Keratinocyte (primary cell): ENCODE data around the gene ZBED4.

Source experiments
- CTCF ChIP-seq, 3 experiments: IDR thresholded peaks in 1 of 3; conservative IDR thresholded peaks in 1 of 3; optimal IDR thresholded peaks in 1 of 3; 2 replicates in 2 of 3; 3 replicates in 1 of 3; pipeline versions ENCODE3 to v1.5.1; 2011; ENCODE audit warnings: low read length in 3 of 3, mild to moderate bottlenecking in 3 of 3, moderate library complexity in 2 of 3, control low read depth in 1 of 3, inconsistent platforms in 1 of 3; ENCODE audit not compliant: insufficient read depth in 2 of 3; ENCODE audit errors: extremely low read depth in 1 of 3
- EZH2 ChIP-seq: IDR thresholded peaks from one replicate; pipeline ENCODE4 v1.6.1; 2012; ENCODE audit warnings: inconsistent platforms, mild to moderate bottlenecking, low read length, moderate library complexity

DNA sequence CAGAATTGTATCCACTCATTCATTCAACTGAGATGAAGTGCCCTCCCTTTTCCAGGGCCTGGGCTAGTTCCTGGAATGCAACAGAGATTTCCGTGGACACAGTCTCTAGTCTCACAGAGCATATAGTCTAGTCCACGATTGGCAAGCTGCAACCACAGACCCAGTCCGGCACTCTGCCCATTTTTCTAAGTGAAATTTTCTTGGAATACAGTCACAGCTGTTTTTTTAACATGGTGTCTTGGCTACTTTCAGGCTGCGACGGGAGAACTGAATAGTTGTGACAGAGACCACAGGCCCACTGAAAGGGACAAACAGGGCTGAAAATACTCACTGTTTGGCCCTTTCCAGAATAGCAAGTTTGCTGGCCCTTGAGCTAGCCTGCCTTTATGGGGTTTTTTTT, 35.4 kb downstream of the ZBED4 start:
- TF ChIP-seq CTCF (optimal IDR thresholded peaks at IDR 0.05 in 1 of 3, IDR thresholded peaks at IDR 0.05 in 1 of 3, conservative IDR thresholded peaks at IDR 0.05 in 1 of 3; ENCODE audit: extremely low read depth in 1 of 3, insufficient read depth in 2 of 3, low read length in 3 of 3) (no peak), EZH2 (no peak)
